K562 treated with DMSO at 1 percent for 4 hours (cell line): ENCODE results near the gene FTHL17. TPM values are rescaled to one million over a fixed set of nuclear protein-coding genes. Genes with fewer than 3 reads are reported as not detected.

Experiments
- total RNA-seq: library from RNA; unstranded; fragments of 300-600 nt; gene quantifications from 2 replicates; pipeline ENCODE4 v1.2.3, GENCODE V29; 2022; ENCODE audit not compliant: insufficient read depth

The FTHL17 gene
- total RNA-seq, result not detected in 2 replicates

GRCh38 chrX:31071725-31072124 is at the start of gene FTHL17:
Gene FTHL17 (minus strand): TSS chrX:31072041. CDS start chrX:31071953, 88 bp downstream.

Other genes starting within 250 kb of the FTHL17 start
- 13.6 and 17.0 TPM in 2 replicates for gene TAB3, start 182.8 kb downstream of the FTHL17 start, total RNA-seq